HG02678 (cell line): ENCODE measurements around the gene MYOD1.

Experiments used
- ATAC-seq: cut with Tn5 transposase; IDR thresholded peaks from one replicate; pipeline ENCODE4 v1.9.1; 2021; ENCODE audit warnings: mild to moderate bottlenecking, moderate library complexity; ENCODE audit not compliant: unreplicated experiment

The MYOD1 gene

DNA sequence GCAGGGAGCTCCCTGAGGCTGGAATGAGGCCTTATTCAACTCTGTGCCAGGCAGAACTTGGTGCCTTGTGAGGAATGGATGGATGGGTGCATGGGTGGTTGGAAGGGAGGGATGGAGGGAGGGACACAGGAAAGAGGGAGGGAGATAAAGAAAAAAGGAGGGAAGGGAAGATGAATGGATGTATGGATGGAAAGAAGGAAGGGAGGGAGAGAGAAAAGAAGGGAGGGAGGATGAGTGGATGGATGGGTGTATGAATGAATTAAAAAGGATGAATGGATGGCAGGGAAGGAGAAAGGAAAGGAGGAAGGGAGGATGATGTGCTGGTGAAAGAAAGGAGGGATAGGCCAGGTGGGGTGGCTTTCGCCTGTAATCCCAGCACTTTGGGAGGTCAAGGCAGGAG, 49.8 kb downstream of the MYOD1 start:
- no peak for ATAC-seq

DNA sequence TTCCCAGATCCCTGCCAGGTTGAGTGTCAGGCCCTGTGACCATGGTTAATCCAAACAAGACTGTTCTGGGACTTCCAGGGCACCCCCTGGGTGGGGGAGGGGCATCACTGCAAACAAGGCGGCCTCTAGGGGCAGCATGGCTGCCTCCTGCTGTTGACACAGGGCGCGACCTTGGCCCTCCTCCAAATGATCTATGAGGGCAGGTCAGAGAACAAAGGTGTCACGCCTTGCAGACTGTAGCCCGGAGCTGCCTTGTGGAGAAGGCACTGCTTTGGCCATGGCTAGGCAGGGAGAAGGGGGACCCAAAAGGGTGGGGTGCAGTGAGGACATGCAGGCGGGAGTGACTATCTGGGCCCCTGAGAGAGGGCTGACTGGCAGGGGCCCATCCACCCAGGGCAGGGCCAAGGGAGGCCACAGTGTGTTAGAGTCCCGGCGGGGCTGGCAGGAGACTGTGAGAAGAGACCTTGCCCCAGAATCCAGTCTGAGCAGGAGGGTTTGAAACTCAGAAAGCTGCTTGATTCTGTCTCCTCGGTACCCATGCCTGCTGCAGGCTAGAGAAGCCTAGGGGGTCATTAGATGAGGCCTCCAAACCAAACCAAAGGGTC, 50.8 kb downstream of the MYOD1 start:
- ATAC-seq, result no peak

GRCh38 chr11:17770917-17771316, 51.5 kb downstream of the MYOD1 start:
- no peak for ATAC-seq

- no peak for ATAC-seq
These were observed 52.0 kb downstream of the MYOD1 start for GRCh38 chr11:17771415-17771814.
